HepG2 (cell line): ENCODE measurements around the gene TOPORS. TPM values are rescaled to one million over a fixed set of nuclear protein-coding genes. Genes with fewer than 3 reads are reported as not detected.
A peak's percentile ranks its signal among the peaks of the same experiment; 100 is the strongest.

ENCODE experiments used
- EED ChIP-seq: sonication (generic); formaldehyde crosslinking; IDR thresholded peaks from 2 replicates; pipeline ENCODE4 v1.5.0; 2020; ENCODE audit warnings: mild to moderate bottlenecking, missing genetic modification reagents
- FOSL1 ChIP-seq: sonication (generic); formaldehyde crosslinking; IDR thresholded peaks from 2 replicates; pipeline ENCODE4 v1.9.0; 2021; ENCODE audit warnings: missing genetic modification reagents, borderline replicate concordance
- NFYC ChIP-seq: IDR thresholded peaks from 2 replicates; pipeline ENCODE4 v1.6.1; 2016; ENCODE audit warnings: missing genetic modification reagents, missing compliant biosample characterization
- NR2F2 ChIP-seq: IDR thresholded peaks from 2 replicates; pipeline ENCODE4 v1.6.1; 2012; ENCODE audit warnings: low read depth, inconsistent platforms, borderline replicate concordance
- NRL ChIP-seq: sonication (generic); formaldehyde crosslinking; IDR thresholded peaks from 2 replicates; pipeline ENCODE4 v1.5.0; 2020; ENCODE audit warnings: missing genetic modification reagents, mild to moderate bottlenecking, moderate library complexity, borderline replicate concordance
- PHF20 ChIP-seq: sonication (generic); formaldehyde crosslinking; IDR thresholded peaks from 2 replicates; pipeline ENCODE4 v1.5.0; 2020; ENCODE audit warnings: mild to moderate bottlenecking, missing genetic modification reagents
- PLSCR1 ChIP-seq: sonication (generic); formaldehyde crosslinking; IDR thresholded peaks from 2 replicates; pipeline ENCODE4 v1.5.0; 2020; ENCODE audit warnings: missing genetic modification reagents, mild to moderate bottlenecking, borderline replicate concordance
- SALL2 ChIP-seq: sonication (generic); formaldehyde crosslinking; IDR thresholded peaks from 2 replicates; pipeline ENCODE4 v1.8.1; 2023; ENCODE audit warnings: mild to moderate bottlenecking, missing genetic modification reagents, inconsistent platforms
- SMAD1 ChIP-seq: sonication (generic); formaldehyde crosslinking; IDR thresholded peaks from 2 replicates; pipeline ENCODE4 v1.4.0; 2020; ENCODE audit warnings: missing genetic modification reagents, low read depth, mild to moderate bottlenecking, borderline replicate concordance
- SRSF1 ChIP-seq: fragments of 200-400 bp; formaldehyde crosslinking; optimal IDR thresholded peaks from 2 replicates; pipeline ENCODE3; 2017; ENCODE audit warnings: mild to moderate bottlenecking, low read depth, low read length, moderate library complexity
- ZFP62 ChIP-seq: sonication (generic); formaldehyde crosslinking; IDR thresholded peaks from 2 replicates; pipeline ENCODE4 v1.4.0; 2020; ENCODE audit warnings: missing genetic modification reagents
- ZNF12 ChIP-seq: sonication (generic); formaldehyde crosslinking; IDR thresholded peaks from 2 replicates; pipeline ENCODE4 v1.5.0; 2020; ENCODE audit warnings: missing genetic modification reagents
- ZNF260 ChIP-seq: sonication (generic); formaldehyde crosslinking; IDR thresholded peaks from 2 replicates; pipeline ENCODE4 v1.4.0; 2020; ENCODE audit warnings: missing genetic modification reagents, low read depth, mild to moderate bottlenecking, borderline replicate concordance
- ZNF512 ChIP-seq: sonication (generic); formaldehyde crosslinking; IDR thresholded peaks from 2 replicates; pipeline ENCODE4 v1.4.0; 2020; ENCODE audit warnings: mild to moderate bottlenecking, missing genetic modification reagents
- ZNF543 ChIP-seq: sonication (generic); formaldehyde crosslinking; IDR thresholded peaks from 2 replicates; pipeline ENCODE4 v1.4.0; 2020; ENCODE audit warnings: mild to moderate bottlenecking, missing genetic modification reagents
- ZNF773 ChIP-seq: sonication (generic); formaldehyde crosslinking; IDR thresholded peaks from 2 replicates; pipeline ENCODE4 v1.4.0; 2020; ENCODE audit warnings: missing genetic modification reagents, borderline replicate concordance
- ZNF777 ChIP-seq: sonication (generic); formaldehyde crosslinking; IDR thresholded peaks from 2 replicates; pipeline ENCODE4 v1.4.0; 2020; ENCODE audit warnings: missing genetic modification reagents
- ZSCAN12 ChIP-seq: sonication (generic); formaldehyde crosslinking; IDR thresholded peaks from 2 replicates; pipeline ENCODE4 v1.9.0; 2021; ENCODE audit warnings: mild to moderate bottlenecking, missing genetic modification reagents
- polyA plus RNA-seq, 8 experiments: library from polyadenylated mRNA; depleted of rRNA in 3 of 8; stranded (reverse) in 7 of 8; unstranded in 1 of 8; fragments of >200 nt; fragmentation: Illumina TruSeq in 4 of 8; extraction: Trizol in 4 of 8; gene quantifications; 2 replicates each; pipeline versions ENCODE4 v1.2.1 to v1.2.3, GENCODE V29; 2011 to 2016; ENCODE audit warnings: low read depth in 4 of 8, missing spikeins in 1 of 8, mixed read lengths in 1 of 8; ENCODE audit not compliant: insufficient read depth in 1 of 8
- total RNA-seq, 5 experiments: library from RNA; depleted of rRNA; stranded (reverse); fragments of >200 nt; fragmentation: Illumina TruSeq; extraction: Trizol; gene quantifications; 2 replicates each; pipeline ENCODE4 v1.2.3, GENCODE V29; 2016; ENCODE audit warnings: low read depth in 1 of 5
- TF ChIP-seq, protein P1 (sequence below): sonication (generic); formaldehyde crosslinking; IDR thresholded peaks from 2 replicates; pipeline ENCODE4 v1.4.0; 2020; ENCODE audit warnings: missing genetic modification reagents
- TF ChIP-seq, protein P2 (sequence below): IDR thresholded peaks from 2 replicates; pipeline ENCODE4 v1.6.1; 2016; ENCODE audit warnings: mild to moderate bottlenecking
- TF ChIP-seq, protein P3 (sequence below): IDR thresholded peaks from 2 replicates; pipeline ENCODE4 v1.6.1; 2016; ENCODE audit warnings: low read depth, control low read depth

Gene TOPORS
- total and polyA plus RNA-seq, 2 of the 13 experiments (the other 11 are each of a cell fraction or from before 2014, with no cell fraction given) = 6.8 to 19.6 TPM

- TF ChIP-seq SALL2 (no peak; the same call in 1 of the 2 replicates), ZNF773 (CRISPR knock-in tag) (no peak), SRSF1 (peak; percentile 47), ZNF260 (no peak), PHF20 (CRISPR knock-in tag) (peak; percentile 74), NFYC (peak; percentile 17; the same call in 1 of the 2 replicates), NRL (CRISPR knock-in tag) (peak; percentile 86; the same call in 1 of the 2 replicates), ZNF777 (CRISPR knock-in tag) (no peak), SMAD1 (no peak), ZSCAN12 (CRISPR knock-in tag) (no peak), ZNF543 (CRISPR knock-in tag) (peak; percentile 79; the same call in 1 of the 2 replicates), PLSCR1 (CRISPR knock-in tag) (no peak), ZNF12 (CRISPR knock-in tag) (0 out of 2 replicates have a peak, but pooled peaks have one; percentile 52), NR2F2 (no peak), FOSL1 (no peak), ZNF512 (CRISPR knock-in tag) (no peak), EED (CRISPR knock-in tag) (0 out of 2 replicates have a peak, but pooled peaks have one; percentile 29), ZFP62 (CRISPR knock-in tag) (no peak)
- TF ChIP-seq, protein P1, sequence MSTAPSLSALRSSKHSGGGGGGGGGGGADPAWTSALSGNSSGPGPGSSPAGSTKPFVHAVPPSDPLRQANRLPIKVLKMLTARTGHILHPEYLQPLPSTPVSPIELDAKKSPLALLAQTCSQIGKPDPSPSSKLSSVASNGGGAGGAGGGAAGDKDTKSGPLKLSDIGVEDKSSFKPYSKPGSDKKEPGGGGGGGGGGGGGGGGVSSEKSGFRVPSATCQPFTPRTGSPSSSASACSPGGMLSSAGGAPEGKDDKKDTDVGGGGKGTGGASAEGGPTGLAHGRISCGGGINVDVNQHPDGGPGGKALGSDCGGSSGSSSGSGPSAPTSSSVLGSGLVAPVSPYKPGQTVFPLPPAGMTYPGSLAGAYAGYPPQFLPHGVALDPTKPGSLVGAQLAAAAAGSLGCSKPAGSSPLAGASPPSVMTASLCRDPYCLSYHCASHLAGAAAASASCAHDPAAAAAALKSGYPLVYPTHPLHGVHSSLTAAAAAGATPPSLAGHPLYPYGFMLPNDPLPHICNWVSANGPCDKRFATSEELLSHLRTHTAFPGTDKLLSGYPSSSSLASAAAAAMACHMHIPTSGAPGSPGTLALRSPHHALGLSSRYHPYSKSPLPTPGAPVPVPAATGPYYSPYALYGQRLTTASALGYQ (CRISPR knock-in tag) = no peak
- TF ChIP-seq, protein P2, sequence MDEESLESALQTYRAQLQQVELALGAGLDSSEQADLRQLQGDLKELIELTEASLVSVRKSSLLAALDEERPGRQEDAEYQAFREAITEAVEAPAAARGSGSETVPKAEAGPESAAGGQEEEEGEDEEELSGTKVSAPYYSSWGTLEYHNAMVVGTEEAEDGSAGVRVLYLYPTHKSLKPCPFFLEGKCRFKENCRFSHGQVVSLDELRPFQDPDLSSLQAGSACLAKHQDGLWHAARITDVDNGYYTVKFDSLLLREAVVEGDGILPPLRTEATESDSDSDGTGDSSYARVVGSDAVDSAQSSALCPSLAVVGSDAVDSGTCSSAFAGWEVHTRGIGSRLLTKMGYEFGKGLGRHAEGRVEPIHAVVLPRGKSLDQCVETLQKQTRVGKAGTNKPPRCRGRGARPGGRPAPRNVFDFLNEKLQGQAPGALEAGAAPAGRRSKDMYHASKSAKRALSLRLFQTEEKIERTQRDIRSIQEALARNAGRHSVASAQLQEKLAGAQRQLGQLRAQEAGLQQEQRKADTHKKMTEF = peak; percentile 95
- TF ChIP-seq, protein P3, sequence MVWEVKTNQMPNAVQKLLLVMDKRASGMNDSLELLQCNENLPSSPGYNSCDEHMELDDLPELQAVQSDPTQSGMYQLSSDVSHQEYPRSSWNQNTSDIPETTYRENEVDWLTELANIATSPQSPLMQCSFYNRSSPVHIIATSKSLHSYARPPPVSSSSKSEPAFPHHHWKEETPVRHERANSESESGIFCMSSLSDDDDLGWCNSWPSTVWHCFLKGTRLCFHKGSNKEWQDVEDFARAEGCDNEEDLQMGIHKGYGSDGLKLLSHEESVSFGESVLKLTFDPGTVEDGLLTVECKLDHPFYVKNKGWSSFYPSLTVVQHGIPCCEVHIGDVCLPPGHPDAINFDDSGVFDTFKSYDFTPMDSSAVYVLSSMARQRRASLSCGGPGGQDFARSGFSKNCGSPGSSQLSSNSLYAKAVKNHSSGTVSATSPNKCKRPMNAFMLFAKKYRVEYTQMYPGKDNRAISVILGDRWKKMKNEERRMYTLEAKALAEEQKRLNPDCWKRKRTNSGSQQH (CRISPR knock-in tag) = peak; percentile 93
Measured at GRCh38 chr9:32552172-32552872, at the start of gene TOPORS, which contains the start of gene SMIM27 (continued).
